HG03469 (cell line): ENCODE data around the gene ATP10B.

Experiments used
- ATAC-seq: cut with Tn5 transposase; IDR thresholded peaks from one replicate; pipeline ENCODE4 v1.9.1; 2021; ENCODE audit warnings: mild to moderate bottlenecking, moderate library complexity, moderate number of reproducible peaks; ENCODE audit not compliant: unreplicated experiment

Gene ATP10B

GRCh38 chr5:160523502-160524163 is 328.4 kb downstream of the ATP10B start:
- no peak for ATAC-seq

GRCh38 chr5:160521392-160521663 is 330.7 kb downstream of the ATP10B start:
- no peak for ATAC-seq

DNA sequence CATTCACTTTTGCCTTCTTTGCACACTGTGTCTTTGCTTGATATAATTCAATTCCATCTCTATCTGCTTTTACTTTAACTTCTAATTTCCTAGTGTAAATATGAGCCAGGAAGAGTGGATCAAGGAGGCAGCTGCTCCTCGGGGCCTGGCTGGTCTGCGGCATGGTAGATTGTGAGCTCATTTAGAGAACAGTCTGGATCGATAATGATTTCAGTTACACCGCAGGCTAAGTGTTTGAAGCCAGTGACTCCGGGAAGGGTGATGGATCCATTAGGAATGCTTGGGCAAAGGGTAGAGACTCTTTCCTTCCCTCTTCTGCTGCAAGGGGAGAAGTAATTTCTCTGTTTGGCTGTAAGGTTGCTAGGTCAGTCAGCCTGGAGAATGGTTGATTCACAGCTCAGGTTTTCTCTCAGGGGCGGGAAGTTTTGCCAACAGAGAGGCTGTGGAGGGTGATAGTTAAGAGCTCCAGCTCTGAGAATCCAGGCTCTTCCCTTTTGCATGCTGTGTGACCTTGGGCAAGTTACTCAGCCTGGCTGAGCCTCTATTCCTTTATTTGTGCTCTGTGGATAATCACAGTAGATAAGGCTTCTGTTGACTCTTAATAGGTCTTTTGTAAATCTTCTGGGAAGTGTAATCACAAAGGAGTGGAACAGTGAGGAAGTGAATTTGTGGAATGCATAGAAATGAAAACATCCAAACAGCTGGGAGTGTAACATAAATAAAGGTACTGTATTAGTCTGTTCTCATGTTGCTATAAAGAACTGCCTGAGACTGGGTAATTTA is 331.2 kb downstream of the ATP10B start:
- no peak for ATAC-seq

- ATAC-seq, result no peak
These were observed 335.1 kb downstream of the ATP10B start for GRCh38 chr5:160516696-160517530.

DNA sequence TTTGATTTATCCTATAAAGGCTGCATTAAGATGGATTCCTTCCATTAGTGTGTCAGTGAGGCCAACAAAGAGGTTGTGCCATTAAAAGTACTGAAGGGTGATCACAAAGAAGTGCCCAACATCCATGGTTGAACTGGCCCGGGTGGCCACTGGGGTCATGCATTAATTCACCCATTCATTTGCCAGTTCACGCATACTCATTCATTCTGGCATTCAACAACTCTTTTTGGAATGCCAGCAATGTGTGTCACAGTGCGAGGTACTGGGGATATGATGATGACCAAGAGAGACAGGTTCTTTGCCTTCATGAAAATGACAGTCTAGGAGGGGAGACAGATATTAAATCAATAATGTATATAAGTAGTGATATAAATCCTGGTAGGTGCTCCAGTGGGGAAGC is 337.1 kb downstream of the ATP10B start:
- no peak for ATAC-seq

DNA sequence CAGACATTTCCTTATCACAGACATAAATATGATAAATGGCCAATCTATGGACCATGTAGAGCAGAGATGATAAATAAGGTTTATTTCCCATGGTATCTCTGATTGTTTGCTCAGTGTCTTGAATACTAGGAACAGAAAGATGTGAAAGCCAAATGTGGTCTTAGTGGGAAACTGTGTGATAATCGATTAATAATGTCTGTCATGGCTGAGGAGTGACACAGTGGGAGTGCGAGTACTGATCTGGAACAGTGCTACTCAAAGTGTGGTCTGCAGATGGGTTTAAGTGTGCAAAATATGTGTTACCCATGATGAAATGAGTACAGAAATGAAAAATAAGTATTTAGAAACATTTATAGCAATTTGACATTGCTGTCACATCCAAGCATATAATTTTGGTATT is 337.8 kb downstream of the ATP10B start:
- no peak for ATAC-seq

- ATAC-seq, result no peak
These were observed 338.5 kb downstream of the ATP10B start for GRCh38 chr5:160513485-160513884.
